HG03066 (cell line): ENCODE results near the gene LSM6.

ENCODE experiments used
- ATAC-seq: cut with Tn5 transposase; IDR thresholded peaks from one replicate; pipeline ENCODE4 v1.9.1; 2021; ENCODE audit warnings: low read depth; ENCODE audit not compliant: unreplicated experiment

Gene LSM6

DNA sequence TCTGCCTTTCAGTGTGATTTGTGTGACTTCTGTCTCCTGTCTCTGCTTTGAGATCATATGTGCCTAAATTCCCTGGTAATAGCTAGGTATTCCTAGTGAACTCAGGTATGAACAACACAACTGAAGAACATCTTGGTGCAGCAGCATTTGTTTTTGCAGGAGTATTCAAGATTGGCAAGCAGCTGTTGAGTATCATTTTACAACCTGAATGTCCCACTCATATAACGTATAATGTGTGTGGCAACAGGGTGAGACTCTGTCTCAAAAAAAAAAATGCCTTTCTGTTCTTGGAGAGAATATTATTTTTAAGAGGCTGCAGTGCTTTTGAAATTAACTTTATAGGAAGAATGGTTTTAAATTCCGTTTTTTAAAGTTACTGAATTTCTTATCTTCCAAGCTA, 7.7 kb downstream of the LSM6 start:
- ATAC-seq, result no peak

DNA sequence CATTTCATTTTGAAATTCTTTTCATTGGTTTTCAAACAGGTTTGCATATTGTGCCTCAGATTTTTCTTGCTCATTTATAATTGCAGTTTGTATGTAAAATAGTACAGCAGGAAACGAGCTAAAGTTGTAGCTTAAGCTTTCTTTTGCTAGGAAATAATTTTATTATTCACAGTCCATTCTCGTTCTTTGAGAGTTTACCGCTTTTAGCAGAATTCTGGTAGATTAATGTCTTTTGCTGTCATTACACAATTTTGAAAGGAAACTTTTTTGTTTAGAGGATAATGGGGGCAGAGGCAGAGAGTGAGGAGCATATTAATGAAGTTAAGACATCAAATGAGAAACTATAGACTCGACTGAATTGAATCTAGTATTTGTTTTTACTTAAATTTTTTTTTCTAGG, 10.5 kb downstream of the LSM6 start:
- no peak for ATAC-seq

DNA sequence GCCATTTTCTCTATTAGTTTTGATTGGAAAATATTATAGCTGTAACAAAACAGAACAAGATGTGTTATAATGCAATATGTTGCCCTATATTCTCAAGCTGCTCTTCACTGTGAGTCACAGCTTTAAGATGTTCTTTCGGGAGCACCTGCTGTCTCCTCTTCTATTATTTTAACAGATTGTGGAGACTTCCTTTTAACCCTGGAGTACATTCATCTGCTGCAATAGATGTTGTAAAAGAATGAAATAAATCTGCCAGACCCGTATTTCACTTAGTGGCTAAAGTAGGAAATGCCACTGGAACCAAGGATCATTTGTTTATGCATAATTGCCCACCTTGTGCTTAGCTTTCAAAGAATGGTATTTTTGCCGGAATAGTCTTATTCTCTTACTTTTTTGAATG, 11.1 kb downstream of the LSM6 start:
- ATAC-seq, result no peak

DNA sequence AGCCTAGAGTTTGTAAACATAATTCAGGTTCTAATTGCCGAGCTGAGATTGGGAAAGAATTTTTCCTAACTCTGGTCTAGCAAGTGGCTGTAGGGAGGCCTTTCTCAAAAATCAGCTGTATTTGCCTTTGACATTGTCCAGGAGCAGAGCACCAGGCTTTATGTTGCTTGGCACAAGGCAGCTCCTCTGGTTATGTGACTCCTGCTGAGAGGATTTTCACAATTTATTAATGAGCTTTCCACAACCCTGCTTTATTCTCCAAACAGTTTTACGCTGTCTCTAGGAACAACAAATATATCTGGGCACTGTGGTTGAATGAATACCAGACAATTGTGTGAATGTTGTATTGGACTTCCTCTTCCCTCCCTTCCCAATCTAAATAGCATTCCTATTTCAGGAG, 14.9 kb downstream of the LSM6 start:
- no peak for ATAC-seq

DNA sequence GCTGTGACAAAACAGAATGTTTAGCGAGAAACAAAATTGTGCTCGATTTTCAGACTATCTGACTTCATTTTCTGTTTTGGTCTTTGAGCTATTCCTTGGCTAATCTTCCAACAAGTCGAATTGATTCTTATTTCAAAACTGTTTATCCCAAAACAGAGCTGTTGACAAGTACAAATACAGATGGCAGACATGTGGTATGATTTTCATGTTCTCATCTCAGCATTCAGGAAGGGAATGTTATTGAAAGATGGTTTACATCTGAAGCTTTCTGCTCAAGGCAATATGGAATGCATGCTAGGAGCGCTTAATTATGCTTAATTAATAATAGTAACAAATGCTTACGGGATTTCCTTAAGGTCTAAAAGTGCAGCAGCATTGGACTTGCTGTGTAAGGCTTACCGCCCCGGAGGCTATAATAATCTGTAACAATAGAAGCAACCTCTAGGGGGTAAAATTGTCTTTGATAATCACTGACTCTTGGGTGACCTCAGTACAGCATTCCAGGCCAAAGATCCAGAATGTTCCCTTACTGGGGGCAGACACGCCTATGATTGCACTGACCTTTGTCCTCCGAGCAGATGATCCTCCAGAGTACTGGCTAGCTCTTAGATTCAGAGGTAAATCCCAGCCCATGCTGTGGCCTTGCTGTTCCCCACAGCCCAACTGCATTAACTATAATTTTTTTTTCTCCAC, 16.4 kb downstream of the LSM6 start:
- no peak for ATAC-seq

DNA sequence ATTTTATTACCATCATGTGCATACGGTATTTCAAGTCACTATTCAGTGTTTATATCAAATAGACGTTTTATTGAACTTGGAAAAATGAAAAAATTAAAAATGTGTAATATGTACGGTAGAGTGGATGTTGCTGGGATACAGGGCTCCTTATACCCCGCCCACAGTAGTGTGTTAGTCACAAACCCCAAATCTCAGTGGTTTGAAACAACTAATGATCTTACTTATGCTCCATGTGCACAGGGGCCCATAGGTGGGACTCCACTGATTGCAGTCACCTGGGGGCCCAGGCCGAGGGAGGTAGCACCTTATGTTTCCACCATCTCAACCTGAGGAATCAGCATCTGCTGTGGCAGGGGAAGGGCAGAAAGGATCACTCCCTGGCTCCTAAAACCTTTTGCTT, 18.1 kb downstream of the LSM6 start:
- no peak for ATAC-seq

DNA sequence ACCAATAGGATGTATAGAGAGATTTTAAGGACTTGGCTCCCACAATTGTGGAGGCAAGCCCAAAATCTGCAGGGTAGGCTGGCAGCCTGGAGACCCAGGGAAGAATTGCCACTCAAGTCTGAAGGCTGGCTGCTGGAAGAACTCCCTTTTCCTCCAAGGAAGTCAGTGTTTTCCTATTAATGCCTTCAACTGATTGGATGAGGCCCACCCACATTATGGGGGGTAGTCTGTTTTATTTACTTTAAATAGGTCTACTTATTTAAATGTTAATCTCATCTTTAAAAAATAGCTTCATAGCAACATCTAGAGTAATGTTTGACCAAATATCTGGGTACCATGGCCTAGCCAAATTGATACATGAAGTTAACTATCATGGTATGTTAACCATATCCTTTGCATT, 18.7 kb downstream of the LSM6 start:
- no peak for ATAC-seq

DNA sequence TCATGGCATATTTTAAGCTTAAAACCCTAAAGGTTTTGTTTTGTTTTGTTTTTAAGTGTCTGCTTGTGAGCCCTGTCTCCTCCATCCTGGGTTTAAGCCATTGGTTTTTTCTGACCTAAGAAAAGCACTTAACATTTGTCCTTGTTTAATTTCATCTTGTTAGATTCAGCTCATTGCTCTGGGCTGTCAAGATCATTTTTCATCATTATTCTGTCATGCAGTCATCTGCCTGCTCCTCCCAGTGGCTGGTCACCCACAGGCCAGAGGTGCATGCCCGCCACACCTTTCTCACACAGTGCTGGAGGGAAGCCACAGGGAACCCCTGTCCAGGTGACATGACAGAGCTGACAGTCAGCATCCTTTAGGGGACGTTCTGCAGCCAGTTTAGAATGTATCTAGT, 27.1 kb downstream of the LSM6 start:
- no peak for ATAC-seq

DNA sequence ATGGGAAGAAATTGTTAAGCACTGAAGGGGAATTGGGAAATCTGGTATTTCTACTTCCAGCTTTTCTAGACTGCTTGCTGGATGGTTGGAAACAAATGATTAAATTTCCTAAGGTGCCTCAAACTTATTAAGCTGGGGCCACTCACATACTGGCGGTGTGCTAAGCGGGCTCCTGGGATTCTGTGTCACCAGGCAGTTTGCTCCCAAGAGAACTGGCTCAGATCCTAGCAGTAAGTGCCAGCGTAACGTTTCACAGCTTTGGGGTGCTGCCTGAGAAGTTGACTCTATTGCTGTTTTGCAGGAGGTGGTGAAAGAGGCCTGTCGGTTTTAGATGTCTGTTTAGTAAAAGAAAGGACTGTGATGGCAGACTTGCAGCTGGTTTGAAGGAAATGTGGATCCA, 31.9 kb downstream of the LSM6 start:
- ATAC-seq, result no peak

DNA sequence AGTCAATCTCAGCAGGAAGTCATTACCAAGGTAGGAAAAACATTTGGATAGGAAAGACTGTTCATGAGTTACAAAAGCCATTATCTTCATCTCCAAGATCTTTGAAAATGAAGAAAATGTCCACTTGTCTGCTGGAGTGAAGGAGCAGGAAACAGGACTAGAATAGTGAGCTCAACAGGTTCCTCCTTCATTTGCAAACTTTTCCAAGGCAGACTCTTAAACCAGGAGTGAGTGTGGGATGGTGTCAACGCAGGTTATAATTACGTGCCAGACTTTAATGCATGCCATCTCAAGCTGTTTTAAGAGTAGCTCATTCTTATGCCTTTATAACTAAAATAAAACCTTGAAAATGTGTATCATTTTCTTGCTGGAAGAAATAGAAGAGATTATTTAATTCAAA, 35.4 kb downstream of the LSM6 start:
- ATAC-seq, result no peak

DNA sequence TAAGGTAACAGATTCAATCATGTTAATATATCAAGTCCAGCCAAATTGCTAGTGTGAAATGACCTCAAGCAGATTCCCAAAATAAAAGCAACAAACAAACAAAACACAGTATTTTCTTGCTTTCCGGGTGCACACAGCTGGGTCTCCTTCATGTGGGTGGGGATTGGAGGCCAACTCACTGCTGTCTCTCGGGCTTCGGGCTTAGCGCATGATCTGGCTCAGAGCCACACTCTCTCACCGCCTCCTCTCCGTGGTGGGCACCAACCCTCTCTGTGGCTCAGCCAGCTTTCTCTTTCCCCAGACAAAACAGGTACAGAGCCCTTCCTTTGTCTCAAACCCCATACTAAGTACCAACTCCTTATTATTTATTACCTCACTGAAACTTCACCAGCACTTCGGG, 35.9 kb downstream of the LSM6 start:
- no peak for ATAC-seq

DNA sequence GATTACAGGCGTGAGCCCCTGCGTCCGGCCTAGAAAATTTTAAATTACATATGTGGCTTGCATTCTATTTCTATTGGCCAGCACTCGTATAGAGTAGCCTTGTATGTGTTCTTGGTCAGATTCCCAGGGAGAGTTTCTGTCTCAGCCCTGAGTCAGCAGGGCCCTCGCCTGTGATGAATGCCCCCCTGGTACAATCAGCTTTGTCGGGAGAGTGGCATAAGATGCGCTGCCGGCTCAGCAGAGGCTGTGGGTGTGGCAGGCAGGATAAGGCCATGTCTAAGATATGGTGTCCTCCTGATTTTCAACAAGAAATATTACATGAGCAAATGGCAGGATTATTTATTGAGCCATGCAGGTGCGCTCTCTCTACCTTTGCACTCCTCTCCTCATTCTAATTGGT, 37.3 kb downstream of the LSM6 start:
- no peak for ATAC-seq

DNA sequence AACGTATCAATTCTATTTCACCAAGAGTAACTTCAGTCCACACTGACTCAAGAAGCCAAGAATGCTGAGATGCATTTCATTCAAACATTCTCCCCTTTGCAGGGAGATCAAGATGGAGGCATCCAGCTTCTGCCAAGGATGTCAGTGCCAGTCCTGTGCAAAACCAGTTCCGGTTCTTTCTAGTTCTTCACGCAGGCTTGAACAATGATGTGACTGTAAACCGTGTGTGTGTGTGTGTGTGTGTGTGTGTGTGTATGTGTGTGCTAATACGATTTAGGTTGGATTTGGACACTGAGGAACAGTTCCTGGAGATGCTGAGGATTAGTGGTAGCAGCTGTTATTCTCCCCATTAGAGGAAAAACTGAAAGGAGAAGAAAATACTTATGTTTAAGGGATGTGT, 38.7 kb downstream of the LSM6 start, which contains the start of gene REELD1:
Gene REELD1 (plus strand): TSS at position 301 of the 400 bp plus-strand sequence. CDS start 2,415 bp downstream, outside the sequence.
- ATAC-seq, result no peak

DNA sequence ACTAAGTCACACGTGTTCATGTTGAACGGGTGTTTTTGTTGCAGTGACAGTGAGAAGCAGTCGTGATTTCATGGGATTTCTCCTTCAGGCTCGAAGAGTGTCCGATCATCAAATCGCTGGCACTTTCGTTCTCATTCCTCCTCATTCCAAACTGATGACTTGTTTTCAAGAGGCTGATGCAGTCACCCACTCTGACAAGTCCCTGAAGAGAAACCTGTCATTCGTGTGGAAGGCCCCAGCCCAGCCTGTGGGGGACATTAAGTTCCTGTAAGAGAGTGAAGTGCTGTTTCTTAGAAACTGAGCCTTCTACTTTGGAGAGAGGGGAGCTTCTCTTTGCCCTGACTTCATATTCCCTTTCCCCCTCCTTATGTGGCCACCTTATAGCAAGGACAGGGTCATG, 46.8 kb downstream of the LSM6 start:
- ATAC-seq, result no peak

DNA sequence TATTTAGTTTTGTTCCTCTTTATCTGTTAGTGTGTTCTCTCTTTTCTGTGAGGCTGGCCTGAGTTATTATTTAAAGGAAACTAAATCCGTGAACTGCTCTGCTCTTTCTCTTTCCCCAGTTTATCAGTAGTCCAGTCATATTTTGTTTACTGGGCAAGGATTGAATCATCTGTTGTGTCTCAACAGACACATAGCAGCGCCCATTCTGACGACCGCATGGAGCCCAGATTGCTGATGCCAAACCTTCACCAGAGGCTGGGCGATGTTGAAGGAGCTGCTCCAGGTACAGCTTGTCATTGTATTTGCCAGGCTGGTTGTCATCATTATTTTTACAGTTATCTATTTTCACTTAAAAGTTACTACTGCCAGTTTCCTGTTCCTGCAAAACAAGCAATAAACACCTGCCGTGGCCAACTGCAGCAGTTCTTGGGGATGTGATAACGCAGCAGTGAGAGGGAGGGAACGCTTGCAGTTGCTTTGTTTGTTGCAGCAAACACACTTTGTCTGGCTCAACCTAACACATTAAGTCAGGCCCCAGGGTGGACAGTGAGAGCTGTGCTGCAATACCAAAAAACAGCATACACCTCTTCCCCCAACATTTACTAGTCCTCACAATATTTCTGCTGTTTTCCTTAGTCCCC, 48.9 kb downstream of the LSM6 start:
- ATAC-seq, result no peak

DNA sequence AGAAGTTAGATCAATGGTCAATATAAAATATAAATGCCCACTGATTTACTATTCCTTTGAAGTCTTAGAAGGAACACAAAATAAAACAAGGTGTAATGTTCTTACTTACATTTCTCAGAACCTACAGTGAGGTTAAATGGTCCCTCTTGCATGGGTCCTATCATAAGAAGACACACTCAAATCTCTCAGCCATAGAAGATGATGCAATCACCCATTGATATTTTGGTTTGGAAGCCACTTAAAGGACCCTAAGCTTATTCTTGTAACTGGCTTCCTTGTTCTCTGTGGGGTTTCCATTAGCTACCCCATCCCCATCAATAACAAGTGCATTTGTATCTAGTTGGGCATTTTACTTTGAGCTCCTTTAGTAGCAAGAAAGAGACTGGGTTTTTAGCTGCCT, 53.9 kb downstream of the LSM6 start:
- ATAC-seq, result no peak

DNA sequence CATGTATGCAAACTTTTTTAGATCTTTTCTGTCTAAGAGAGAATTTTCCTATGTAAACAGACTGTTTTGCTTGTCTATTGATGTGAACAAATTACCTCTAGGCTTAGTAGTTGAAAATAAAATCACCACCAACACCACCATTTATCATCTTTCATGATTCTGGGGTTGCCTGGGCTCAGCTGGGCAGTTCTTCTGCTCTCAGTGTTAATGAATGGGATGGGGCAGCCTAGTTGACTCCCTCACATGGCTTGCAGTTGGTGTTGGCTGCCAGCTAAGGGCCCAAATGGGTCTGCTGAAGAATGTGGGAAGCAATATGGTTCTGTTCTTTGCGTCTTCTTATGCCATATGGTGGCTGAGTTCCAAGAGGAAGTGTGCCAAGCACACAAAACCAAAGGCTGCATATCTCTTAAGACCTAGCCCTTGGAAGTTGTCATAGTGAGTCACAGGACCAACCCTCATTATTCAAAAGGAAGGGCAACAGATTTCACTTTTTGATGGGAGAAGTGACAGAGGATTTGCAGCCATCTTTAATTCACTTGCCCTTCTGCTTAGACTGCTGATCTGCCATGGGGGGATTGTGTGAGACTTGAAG, 56.7 kb downstream of the LSM6 start:
- ATAC-seq, result no peak

DNA sequence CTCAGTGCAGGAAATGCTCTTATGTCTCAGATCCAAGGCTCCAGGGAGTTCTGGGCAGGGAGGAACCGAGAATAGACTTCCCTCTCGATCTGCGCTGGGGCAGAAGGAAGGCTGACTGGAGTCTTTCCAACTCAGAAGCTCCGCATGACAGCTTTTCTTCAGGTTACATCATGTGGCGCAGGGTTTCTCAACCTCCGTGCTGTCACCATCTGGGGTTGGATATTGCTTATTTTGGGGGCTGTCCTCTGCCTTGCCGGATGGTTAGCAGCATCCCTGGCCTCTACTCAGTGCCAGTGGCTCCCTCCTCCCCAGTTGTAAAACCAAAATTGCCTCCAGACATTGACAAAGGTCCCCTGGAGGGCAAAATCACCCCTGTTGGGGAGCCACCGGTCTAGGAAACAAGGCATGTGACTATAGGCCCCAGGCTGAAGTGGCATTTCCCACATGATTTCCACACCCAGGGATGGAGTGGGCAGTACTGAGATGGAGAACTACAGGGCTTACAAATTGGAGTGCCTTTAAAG, 60.2 kb downstream of the LSM6 start:
- no peak for ATAC-seq

DNA sequence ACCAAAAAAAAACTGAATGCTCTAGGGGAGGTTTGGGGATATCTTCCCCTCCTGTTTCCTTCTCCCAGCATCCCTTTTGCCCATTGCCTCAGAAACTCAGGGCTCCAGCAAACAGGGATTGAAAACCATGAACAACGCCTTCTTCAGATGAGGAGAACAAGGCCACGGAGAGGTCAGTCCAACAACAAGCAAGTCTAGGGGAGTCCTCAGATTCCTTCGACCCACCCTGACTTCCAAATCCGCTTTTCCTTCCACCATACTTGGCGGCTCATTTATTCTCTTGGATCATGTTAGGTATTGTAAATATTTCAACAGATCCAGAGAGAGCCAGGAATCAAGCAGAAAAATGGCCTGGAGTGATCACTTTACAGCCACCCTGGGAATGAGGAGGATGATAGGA, 60.7 kb downstream of the LSM6 start:
- ATAC-seq, result no peak

DNA sequence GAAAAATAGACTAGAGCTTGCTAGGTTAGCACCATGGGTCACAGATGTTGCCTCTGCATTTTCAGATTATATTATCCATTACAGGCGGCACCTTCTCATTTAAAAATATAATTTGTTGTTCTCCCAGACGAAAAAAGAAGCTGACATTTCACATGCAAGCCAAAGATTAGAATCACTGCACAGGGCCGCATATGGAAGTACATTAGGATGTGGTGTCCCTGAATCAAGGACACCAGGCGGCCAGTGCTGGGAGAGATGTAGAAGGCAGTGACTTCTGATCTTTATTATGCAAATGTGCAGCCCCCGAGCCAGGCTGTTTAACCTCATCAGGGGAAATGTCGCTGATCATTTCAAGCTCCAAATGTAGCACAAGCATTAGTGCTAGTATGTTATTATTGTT, 61.6 kb downstream of the LSM6 start:
- ATAC-seq, result no peak

DNA sequence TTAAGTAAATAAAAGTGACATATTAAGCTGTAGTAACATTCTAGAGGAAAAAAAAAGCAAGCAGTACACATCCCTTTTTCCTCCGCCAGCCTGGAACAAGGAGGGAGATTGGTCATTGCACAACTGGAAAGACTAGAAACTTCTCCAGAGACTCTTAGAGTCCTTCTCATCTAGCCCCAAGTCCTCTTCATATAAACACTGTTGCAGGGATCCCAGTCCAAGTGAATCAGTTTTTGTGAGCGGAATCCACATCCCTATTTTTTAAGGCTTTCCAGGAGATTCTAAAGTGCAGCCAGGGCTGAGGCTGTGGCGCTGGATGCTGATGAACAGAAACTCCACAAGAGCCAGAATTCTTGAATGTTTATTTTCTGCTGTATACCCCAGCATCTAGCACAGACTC, 62.6 kb downstream of the LSM6 start:
- ATAC-seq, result no peak
